Measurements from ENCODE around the gene SLC35A4. TPM values are rescaled to one million over a fixed set of nuclear protein-coding genes. Genes with fewer than 3 reads are reported as not detected.

Gene SLC35A4, protein sequence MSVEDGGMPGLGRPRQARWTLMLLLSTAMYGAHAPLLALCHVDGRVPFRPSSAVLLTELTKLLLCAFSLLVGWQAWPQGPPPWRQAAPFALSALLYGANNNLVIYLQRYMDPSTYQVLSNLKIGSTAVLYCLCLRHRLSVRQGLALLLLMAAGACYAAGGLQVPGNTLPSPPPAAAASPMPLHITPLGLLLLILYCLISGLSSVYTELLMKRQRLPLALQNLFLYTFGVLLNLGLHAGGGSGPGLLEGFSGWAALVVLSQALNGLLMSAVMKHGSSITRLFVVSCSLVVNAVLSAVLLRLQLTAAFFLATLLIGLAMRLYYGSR
- 55.9 and 60.5 TPM in 2 replicates for total RNA-seq

DNA sequence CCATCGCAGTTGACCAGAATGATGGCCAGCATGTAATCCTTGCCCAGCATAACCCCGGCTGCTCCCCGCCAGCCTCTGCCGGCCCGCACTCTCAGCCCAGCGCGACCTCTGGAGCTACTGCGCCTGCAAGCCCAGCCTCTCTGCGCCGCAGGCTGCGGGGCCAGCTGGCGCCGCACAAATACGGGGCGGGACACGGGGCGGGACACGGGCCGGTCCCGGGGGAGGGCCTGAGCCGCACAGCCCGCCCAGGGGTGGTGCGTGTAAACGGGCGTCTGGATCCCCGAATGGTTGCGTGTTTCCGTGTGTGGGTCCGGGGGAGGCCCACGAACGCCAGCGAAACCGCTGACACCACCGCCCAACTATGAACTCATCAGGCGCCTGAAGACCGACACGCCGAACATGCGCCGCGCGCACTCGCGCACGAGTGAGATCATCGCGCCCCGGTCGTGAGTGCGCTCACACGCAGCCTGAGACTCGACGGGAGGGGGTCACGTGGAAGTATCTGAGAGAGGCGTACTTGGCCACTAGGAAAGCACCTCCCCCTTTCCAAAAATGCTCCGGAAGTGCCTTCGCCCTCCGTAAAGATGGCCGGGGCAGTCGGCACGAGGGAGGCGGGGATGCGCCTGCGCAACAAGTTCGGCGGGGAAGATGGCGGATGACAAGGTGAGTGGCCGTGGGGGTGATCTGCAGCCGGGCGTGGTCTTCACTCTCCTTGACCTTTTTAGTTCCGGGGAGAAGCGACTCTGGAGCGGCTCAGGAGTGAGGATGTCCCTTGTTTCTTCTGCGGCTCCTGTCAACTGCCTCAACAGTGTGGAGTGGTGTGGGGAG, at the start of gene SLC35A4, which contains the start of gene APBB3:
Gene SLC35A4 (plus strand): TSS at position 633 of the 828 bp plus-strand sequence. CDS start 2,342 bp downstream, outside the sequence.
Gene APBB3 (minus strand): TSS at position 403 of the 828 bp plus-strand sequence. CDS start 353 bp downstream, at position 50.
- DNase-seq (ENCODE audit: low read depth), result peak; percentile 96
- Histone ChIP-seq H3K4me3 (ENCODE audit: low read depth, low read length) (peak within 1 kb of the TSS; percentile 82), H3K27me3 (ENCODE audit: control insufficient read depth, insufficient read depth, low read length) (no peaks in the 10 kb centered on the region), H3K36me3 (ENCODE audit: control insufficient read depth, insufficient read depth, low read length) (peaks cover 7% of the 10 kb centered on the region)
- TF ChIP-seq, protein P1, sequence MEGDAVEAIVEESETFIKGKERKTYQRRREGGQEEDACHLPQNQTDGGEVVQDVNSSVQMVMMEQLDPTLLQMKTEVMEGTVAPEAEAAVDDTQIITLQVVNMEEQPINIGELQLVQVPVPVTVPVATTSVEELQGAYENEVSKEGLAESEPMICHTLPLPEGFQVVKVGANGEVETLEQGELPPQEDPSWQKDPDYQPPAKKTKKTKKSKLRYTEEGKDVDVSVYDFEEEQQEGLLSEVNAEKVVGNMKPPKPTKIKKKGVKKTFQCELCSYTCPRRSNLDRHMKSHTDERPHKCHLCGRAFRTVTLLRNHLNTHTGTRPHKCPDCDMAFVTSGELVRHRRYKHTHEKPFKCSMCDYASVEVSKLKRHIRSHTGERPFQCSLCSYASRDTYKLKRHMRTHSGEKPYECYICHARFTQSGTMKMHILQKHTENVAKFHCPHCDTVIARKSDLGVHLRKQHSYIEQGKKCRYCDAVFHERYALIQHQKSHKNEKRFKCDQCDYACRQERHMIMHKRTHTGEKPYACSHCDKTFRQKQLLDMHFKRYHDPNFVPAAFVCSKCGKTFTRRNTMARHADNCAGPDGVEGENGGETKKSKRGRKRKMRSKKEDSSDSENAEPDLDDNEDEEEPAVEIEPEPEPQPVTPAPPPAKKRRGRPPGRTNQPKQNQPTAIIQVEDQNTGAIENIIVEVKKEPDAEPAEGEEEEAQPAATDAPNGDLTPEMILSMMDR (IDR thresholded peaks at IDR 0.05; ENCODE audit: insufficient read depth, low read length, poor library complexity, severe bottlenecking), result no peak

DNA sequence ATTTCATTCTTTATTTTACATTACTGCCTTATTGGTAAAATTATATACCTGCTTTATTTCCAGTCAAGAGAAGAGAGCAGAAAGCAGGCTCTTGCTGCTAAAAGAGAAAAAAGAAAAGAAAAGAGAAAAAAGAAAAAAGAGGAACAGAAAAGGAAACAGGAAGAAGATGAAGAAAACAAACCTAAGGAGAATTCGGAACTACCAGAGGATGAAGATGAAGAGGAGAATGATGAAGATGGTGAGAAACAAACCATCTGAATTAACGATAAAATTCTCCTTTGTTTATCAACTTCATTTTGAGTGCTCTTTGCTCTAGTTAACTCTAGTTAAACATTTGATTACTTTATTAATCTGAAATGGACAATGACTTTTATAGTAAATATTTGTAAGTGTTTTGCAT, 40.6 kb upstream of the SLC35A4 start:
- Histone ChIP-seq H3K36me3 (ENCODE audit: control insufficient read depth, insufficient read depth, low read length) (no peaks in the 10 kb centered on the region), H3K4me3 (ENCODE audit: low read depth, low read length) (no peak overlapping the region), H3K27me3 (ENCODE audit: control insufficient read depth, insufficient read depth, low read length) (no peaks in the 10 kb centered on the region)
- DNase-seq (ENCODE audit: low read depth), result no peak
- TF ChIP-seq, protein P1 (IDR thresholded peaks at IDR 0.05; ENCODE audit: insufficient read depth, low read length, poor library complexity, severe bottlenecking), result no peak

DNA sequence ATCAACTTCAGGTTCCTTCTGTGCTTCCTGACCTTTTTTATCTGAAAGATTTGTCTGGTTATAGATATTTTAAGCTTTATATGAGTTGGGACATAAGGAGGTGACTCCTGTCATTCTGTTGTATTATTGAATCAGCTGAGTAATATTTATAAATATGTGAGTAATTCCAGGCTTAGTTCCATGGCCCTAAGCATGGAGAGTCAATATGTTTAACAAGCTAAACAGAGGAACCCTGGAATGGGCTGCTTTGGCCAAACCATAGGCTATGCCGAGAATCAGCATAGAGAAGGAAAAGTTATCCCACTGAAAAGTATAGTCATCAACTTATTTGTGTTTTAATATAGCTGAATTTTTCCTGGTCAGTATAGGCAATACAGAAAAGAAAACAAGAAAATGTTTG, 24.4 kb upstream of the SLC35A4 start:
- H3K4me3 ChIP-seq (ENCODE audit: low read depth, low read length), result no peak overlapping the region
- no peaks in the 10 kb centered on the region for H3K27me3 ChIP-seq (ENCODE audit: control insufficient read depth, insufficient read depth, low read length)
- no peaks in the 10 kb centered on the region for H3K36me3 ChIP-seq (ENCODE audit: control insufficient read depth, insufficient read depth, low read length)
- TF ChIP-seq, protein P1 (IDR thresholded peaks at IDR 0.05; ENCODE audit: insufficient read depth, low read length, poor library complexity, severe bottlenecking), result no peak
- DNase-seq (ENCODE audit: low read depth), result no peak

DNA sequence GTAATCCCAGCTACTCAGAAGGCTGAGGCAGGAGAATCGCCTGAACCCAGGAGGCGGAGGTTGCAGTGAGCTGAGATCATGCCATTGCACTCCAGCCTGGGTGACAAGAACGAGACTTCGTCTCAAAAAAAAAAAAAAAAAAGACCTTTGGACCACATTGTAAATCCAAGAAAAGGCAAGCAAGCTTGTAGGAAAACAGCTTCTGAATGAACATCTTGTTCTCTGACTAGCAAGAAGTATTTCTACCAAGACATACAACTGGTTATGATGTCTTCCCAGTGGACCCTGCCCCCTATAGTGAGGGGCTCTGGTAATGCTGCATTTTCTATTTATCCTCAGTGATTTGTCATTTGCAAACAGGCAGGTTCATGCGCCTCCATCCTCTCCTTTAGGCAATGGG, 21.7 kb upstream of the SLC35A4 start:
- DNase-seq (ENCODE audit: low read depth), result no peak
- Histone ChIP-seq H3K27me3 (ENCODE audit: control insufficient read depth, insufficient read depth, low read length) (no peaks in the 10 kb centered on the region), H3K36me3 (ENCODE audit: control insufficient read depth, insufficient read depth, low read length) (no peaks in the 10 kb centered on the region), H3K4me3 (ENCODE audit: low read depth, low read length) (no peak overlapping the region)
- TF ChIP-seq, protein P1 (IDR thresholded peaks at IDR 0.05; ENCODE audit: insufficient read depth, low read length, poor library complexity, severe bottlenecking), result no peak

DNA sequence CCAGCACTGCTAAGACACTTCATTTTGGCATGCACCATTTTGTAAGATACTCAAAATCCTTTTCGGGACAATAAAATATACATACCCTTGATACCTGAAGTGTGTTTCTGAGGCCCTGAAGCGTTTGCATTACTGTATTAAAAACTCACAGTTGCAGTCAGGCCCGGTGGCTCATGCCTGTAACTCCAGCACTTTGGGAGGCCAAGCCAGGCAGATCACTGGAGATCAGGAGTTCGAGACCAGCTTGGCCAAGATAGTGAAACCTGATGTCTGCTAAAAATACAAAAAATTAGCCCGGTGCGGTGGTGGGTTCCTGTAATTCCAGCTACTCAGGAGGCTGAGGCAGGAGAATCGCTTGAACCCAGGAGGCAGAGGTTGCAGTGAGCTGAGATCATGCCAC, 19.6 kb upstream of the SLC35A4 start:
- Histone ChIP-seq H3K4me3 (ENCODE audit: low read depth, low read length) (no peak overlapping the region), H3K36me3 (ENCODE audit: control insufficient read depth, insufficient read depth, low read length) (no peaks in the 10 kb centered on the region), H3K27me3 (ENCODE audit: control insufficient read depth, insufficient read depth, low read length) (no peaks in the 10 kb centered on the region)
- DNase-seq (ENCODE audit: low read depth), result no peak
- TF ChIP-seq, protein P1 (IDR thresholded peaks at IDR 0.05; ENCODE audit: insufficient read depth, low read length, poor library complexity, severe bottlenecking), result no peak
